ENCODE measurements around the gene PGAP1.

Gene PGAP1

GRCh38 chr2:196783431-196784094 lies 142.9 kb downstream of the PGAP1 start:
- DNase-seq: no peak
